HL-60 (cell line): ENCODE measurements around the gene EFEMP2.

Experiments
- CTCF ChIP-seq: IDR thresholded peaks from one replicate; pipeline ENCODE4 v1.5.1; 2011; ENCODE audit warnings: low read length, control low read depth, inconsistent platforms; ENCODE audit not compliant: insufficient read depth
- POLR2AphosphoS5 ChIP-seq: IDR thresholded peaks from 2 replicates; pipeline ENCODE4 v1.6.1; 2012; ENCODE audit warnings: low read depth
- REST ChIP-seq: IDR thresholded peaks from 2 replicates; pipeline ENCODE4 v1.6.1; 2012; ENCODE audit warnings: low read depth; ENCODE audit not compliant: insufficient replicate concordance

- TF ChIP-seq POLR2AphosphoS5 (peak; percentile 57; the same call in 1 of the 2 replicates), CTCF (no peak), REST (no peak)
Observed at GRCh38 chr11:65892661-65893317, 20.2 kb upstream of the EFEMP2 start.
